Erythroblast (primary cell): ENCODE measurements around the gene SLC2A14.

Source experiments
- GATA1 ChIP-seq: IDR thresholded peaks from 2 replicates; pipeline ENCODE4 v1.6.1; 2011; ENCODE audit warnings: low read depth, mild to moderate bottlenecking, control low read depth, low read length, moderate library complexity
- POLR2A ChIP-seq: IDR thresholded peaks from 2 replicates; pipeline ENCODE4 v1.6.1; 2011; ENCODE audit warnings: mild to moderate bottlenecking, low read length

- TF ChIP-seq POLR2A = no peak
- no peak for TF ChIP-seq GATA1
These were observed 88.0 kb downstream of the SLC2A14 start for GRCh38 chr12:7784701-7785100.
